ENCODE results near the gene BNC2.
A peak's percentile ranks its signal among the peaks of the same experiment; 100 is the strongest.

The BNC2 gene

DNA sequence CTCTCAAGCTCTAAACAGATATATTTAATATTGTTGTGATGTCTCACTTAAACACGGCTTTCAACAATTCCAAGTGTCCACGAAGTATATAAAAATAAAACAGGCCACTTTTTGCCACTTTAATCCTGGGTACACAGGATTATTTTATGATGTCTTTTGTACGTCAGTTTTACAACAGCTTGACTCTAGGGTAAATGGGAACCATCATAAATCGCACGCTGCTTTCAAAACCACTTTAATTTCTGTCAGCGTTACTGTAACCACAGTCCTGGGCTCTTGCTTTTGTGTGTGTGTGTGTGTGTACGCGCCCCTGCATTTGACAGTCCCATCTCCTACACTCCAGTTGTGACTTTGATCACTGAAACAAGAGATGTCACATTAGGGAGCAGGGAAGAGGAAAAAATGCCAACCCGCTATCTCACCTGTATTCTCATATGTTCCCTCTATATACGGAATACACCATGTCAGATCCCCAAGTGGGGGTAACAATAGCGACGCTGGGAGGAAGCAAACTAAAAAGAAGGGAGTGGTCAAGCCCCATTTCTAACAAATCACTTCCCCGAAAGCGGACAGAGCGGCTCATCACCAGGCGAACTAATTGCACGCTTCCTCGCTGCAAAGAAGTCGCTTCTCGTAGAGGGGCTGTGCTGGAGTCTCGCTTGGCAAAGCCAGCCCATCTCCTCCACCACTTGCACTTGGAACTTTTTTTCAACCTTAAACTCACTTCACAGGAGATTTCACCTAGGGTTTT is 1.2 kb downstream of the BNC2 start:
- H3K4me1 ChIP-seq (ENCODE audit: control insufficient read depth, insufficient read depth, low read length): peaks cover 59% of the 10 kb centered on the region
- peak overlapping the region; percentile 91 for H3K4me3 ChIP-seq (ENCODE audit: low read length)
- no peak for DNase-seq (ENCODE audit: low read depth)
- H3K9me3 ChIP-seq (ENCODE audit: control insufficient read depth, low read length): no peaks in the 10 kb centered on the region
- no peaks in the 10 kb centered on the region for H3K27me3 ChIP-seq (replicated peaks; ENCODE audit: control insufficient read depth, insufficient read depth, low read length)
- H3K36me3 ChIP-seq (ENCODE audit: control insufficient read depth, insufficient read depth, low read length, severe bottlenecking): no peaks in the 10 kb centered on the region
- peak overlapping the region; percentile 91 for H3K9ac ChIP-seq (ENCODE audit: low read length)

GRCh38 chr9:16868701-16869100 is 1.8 kb downstream of the BNC2 start:
- Histone ChIP-seq H3K36me3 (ENCODE audit: control insufficient read depth, insufficient read depth, low read length, severe bottlenecking) (no peaks in the 10 kb centered on the region), H3K4me3 (ENCODE audit: low read length) (peak overlapping the region; percentile 91), H3K4me1 (ENCODE audit: control insufficient read depth, insufficient read depth, low read length) (peaks cover 65% of the 10 kb centered on the region), H3K27me3 (replicated peaks; ENCODE audit: control insufficient read depth, insufficient read depth, low read length) (no peaks in the 10 kb centered on the region), H3K9me3 (ENCODE audit: control insufficient read depth, low read length) (no peaks in the 10 kb centered on the region), H3K9ac (ENCODE audit: low read length) (peak overlapping the region; percentile 91)
- DNase-seq (ENCODE audit: low read depth): peak; percentile 13

- Histone ChIP-seq H3K9ac (ENCODE audit: low read length) (peak overlapping the region; percentile 91), H3K27me3 (replicated peaks; ENCODE audit: control insufficient read depth, insufficient read depth, low read length) (no peaks in the 10 kb centered on the region), H3K36me3 (ENCODE audit: control insufficient read depth, insufficient read depth, low read length, severe bottlenecking) (no peaks in the 10 kb centered on the region), H3K4me3 (ENCODE audit: low read length) (peak overlapping the region; percentile 91), H3K9me3 (ENCODE audit: control insufficient read depth, low read length) (no peaks in the 10 kb centered on the region), H3K4me1 (ENCODE audit: control insufficient read depth, insufficient read depth, low read length) (peaks cover 65% of the 10 kb centered on the region)
- peak; percentile 74 for DNase-seq (ENCODE audit: low read depth)
Observed at GRCh38 chr9:16867576-16868311, 2.7 kb downstream of the BNC2 start.

DNA sequence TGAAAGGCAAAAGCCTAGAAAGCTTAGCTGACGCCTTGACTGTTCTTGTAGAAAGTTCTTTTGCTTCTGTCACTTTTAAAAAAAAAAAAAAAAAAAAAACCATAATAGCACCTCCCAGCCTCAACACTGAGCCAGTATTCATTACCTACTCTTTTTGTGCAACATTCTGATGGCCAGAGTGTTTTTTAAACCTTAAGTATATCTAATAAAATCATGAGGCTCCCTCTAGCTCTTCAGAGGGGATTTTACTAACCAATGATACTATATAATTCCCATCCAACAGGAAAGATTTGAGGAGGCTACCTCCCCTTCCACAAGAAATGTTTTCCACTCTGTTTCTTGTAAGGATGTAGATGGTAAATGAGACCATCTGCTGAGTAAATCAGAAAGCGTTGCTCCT is 3.9 kb downstream of the BNC2 start:
- peak; percentile 38 for DNase-seq (ENCODE audit: low read depth)
- peak overlapping the region; percentile 23 for H3K4me3 ChIP-seq (ENCODE audit: low read length)
- H3K4me1 ChIP-seq (ENCODE audit: control insufficient read depth, insufficient read depth, low read length): peaks cover 58% of the 10 kb centered on the region
- H3K27me3 ChIP-seq (replicated peaks; ENCODE audit: control insufficient read depth, insufficient read depth, low read length): no peaks in the 10 kb centered on the region
- H3K36me3 ChIP-seq (ENCODE audit: control insufficient read depth, insufficient read depth, low read length, severe bottlenecking): no peaks in the 10 kb centered on the region
- H3K9ac ChIP-seq (ENCODE audit: low read length): peak overlapping the region; percentile 77
- no peaks in the 10 kb centered on the region for H3K9me3 ChIP-seq (ENCODE audit: control insufficient read depth, low read length)

DNA sequence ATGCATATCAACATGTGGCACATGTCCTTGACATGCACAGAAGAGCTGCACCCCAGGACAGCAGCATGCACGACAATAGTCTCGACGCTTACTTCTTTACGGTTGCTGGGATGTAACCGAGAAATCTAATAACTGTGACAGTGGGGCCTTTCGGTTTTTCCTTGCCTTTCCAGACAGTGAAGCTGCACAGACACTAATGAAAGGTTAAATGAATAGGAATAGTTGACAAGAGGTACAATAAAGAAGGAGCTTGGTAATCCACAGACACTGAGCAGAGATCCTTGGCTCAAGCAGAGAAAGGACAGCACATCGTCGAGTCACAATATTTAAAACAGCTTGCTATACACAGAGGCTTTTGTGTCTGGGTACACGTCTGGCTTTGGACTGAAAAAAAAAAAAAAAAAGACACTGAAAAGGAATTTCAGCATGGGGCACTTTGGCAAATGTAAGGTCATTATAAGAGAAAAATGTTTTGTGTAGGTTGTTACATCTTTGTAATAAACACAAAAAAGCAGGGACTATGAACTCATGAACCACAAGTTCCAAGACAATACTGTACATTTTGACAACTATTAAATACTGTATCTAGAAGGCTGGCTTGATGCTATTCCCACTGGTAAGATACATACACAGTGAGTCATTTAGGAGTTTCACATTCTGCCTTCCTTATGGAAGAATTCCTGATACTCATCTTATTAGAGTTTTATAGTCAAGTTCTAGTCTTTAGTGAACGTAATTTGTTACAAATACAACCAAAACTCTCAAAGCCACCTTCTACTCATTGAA is 5.6 kb downstream of the BNC2 start:
- peak overlapping the region; percentile 54 for H3K4me3 ChIP-seq (ENCODE audit: low read length)

GRCh38 chr9:16848179-16848578 is 22.3 kb downstream of the BNC2 start:
- Histone ChIP-seq H3K4me3 (ENCODE audit: low read length) (no peak overlapping the region), H3K27me3 (replicated peaks; ENCODE audit: control insufficient read depth, insufficient read depth, low read length) (no peaks in the 10 kb centered on the region), H3K9ac (ENCODE audit: low read length) (no peak overlapping the region), H3K4me1 (ENCODE audit: control insufficient read depth, insufficient read depth, low read length) (no peaks in the 10 kb centered on the region), H3K36me3 (ENCODE audit: control insufficient read depth, insufficient read depth, low read length, severe bottlenecking) (no peaks in the 10 kb centered on the region), H3K9me3 (ENCODE audit: control insufficient read depth, low read length) (no peaks in the 10 kb centered on the region)
- no peak for DNase-seq (ENCODE audit: low read depth)

More for the DNA sequence above, 5.6 kb downstream of the BNC2 start:
- Histone ChIP-seq H3K4me1 (ENCODE audit: control insufficient read depth, insufficient read depth, low read length) (peaks cover 58% of the 10 kb centered on the region), H3K27me3 (replicated peaks; ENCODE audit: control insufficient read depth, insufficient read depth, low read length) (no peaks in the 10 kb centered on the region), H3K9ac (ENCODE audit: low read length) (peak overlapping the region; percentile 32), H3K9me3 (ENCODE audit: control insufficient read depth, low read length) (no peaks in the 10 kb centered on the region), H3K36me3 (ENCODE audit: control insufficient read depth, insufficient read depth, low read length, severe bottlenecking) (no peaks in the 10 kb centered on the region)
- peak; percentile 57 for DNase-seq (ENCODE audit: low read depth)

- H3K36me3 ChIP-seq (ENCODE audit: control insufficient read depth, insufficient read depth, low read length, severe bottlenecking): no peaks in the 10 kb centered on the region
- H3K27me3 ChIP-seq (replicated peaks; ENCODE audit: control insufficient read depth, insufficient read depth, low read length): no peaks in the 10 kb centered on the region
- no peak overlapping the region for H3K9ac ChIP-seq (ENCODE audit: low read length)
- no peaks in the 10 kb centered on the region for H3K4me1 ChIP-seq (ENCODE audit: control insufficient read depth, insufficient read depth, low read length)
- H3K4me3 ChIP-seq (ENCODE audit: low read length): no peak overlapping the region
- no peak for DNase-seq (ENCODE audit: low read depth)
- no peaks in the 10 kb centered on the region for H3K9me3 ChIP-seq (ENCODE audit: control insufficient read depth, low read length)
Observed at GRCh38 chr9:16846986-16847385, 23.5 kb downstream of the BNC2 start.

DNA sequence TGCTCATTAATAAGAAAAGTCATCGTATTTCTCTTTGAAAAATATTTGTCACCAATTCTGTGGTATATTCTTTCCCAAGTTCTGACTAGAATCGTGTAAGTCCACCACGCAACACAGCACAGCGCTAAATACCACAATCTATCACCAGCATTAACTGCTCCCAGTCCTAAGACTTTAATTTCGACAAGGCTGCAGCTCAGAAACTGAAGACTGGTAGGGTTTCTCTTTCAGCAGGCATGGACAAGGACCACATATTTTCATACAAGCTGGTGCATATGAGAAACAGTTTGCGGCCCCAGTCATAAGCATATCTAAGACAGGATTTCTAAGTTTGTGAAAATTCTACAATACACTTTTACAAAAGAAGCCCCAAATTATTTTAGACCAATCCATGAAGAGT is 24.1 kb downstream of the BNC2 start:
- Histone ChIP-seq H3K27me3 (replicated peaks; ENCODE audit: control insufficient read depth, insufficient read depth, low read length) (no peaks in the 10 kb centered on the region), H3K9ac (ENCODE audit: low read length) (no peak overlapping the region), H3K36me3 (ENCODE audit: control insufficient read depth, insufficient read depth, low read length, severe bottlenecking) (no peaks in the 10 kb centered on the region), H3K4me1 (ENCODE audit: control insufficient read depth, insufficient read depth, low read length) (peaks cover 1% of the 10 kb centered on the region), H3K4me3 (ENCODE audit: low read length) (no peak overlapping the region), H3K9me3 (ENCODE audit: control insufficient read depth, low read length) (no peaks in the 10 kb centered on the region)
- DNase-seq (ENCODE audit: low read depth): no peak

- Histone ChIP-seq H3K27me3 (replicated peaks; ENCODE audit: control insufficient read depth, insufficient read depth, low read length) (no peaks in the 10 kb centered on the region), H3K4me1 (ENCODE audit: control insufficient read depth, insufficient read depth, low read length) (peaks cover 18% of the 10 kb centered on the region), H3K9me3 (ENCODE audit: control insufficient read depth, low read length) (no peaks in the 10 kb centered on the region), H3K9ac (ENCODE audit: low read length) (no peak overlapping the region), H3K36me3 (ENCODE audit: control insufficient read depth, insufficient read depth, low read length, severe bottlenecking) (no peaks in the 10 kb centered on the region), H3K4me3 (ENCODE audit: low read length) (no peak overlapping the region)
- no peak for DNase-seq (ENCODE audit: low read depth)
Observed at GRCh38 chr9:16834817-16835216, 35.7 kb downstream of the BNC2 start.

- no peak overlapping the region for H3K4me3 ChIP-seq (ENCODE audit: low read length)
- no peaks in the 10 kb centered on the region for H3K36me3 ChIP-seq (ENCODE audit: control insufficient read depth, insufficient read depth, low read length, severe bottlenecking)
- no peak overlapping the region for H3K9ac ChIP-seq (ENCODE audit: low read length)
- DNase-seq (ENCODE audit: low read depth): no peak
- H3K4me1 ChIP-seq (ENCODE audit: control insufficient read depth, insufficient read depth, low read length): peaks cover 28% of the 10 kb centered on the region
- H3K27me3 ChIP-seq (replicated peaks; ENCODE audit: control insufficient read depth, insufficient read depth, low read length): no peaks in the 10 kb centered on the region
- H3K9me3 ChIP-seq (ENCODE audit: control insufficient read depth, low read length): no peaks in the 10 kb centered on the region
Observed at GRCh38 chr9:16833296-16833835, 37.1 kb downstream of the BNC2 start.

- H3K4me3 ChIP-seq (ENCODE audit: low read length): no peak overlapping the region
- no peak overlapping the region for H3K9ac ChIP-seq (ENCODE audit: low read length)
- peaks cover 36% of the 10 kb centered on the region for H3K4me1 ChIP-seq (ENCODE audit: control insufficient read depth, insufficient read depth, low read length)
Observed at GRCh38 chr9:16832101-16832500, 38.4 kb downstream of the BNC2 start.

More at GRCh38 chr9:16832101-16832500, 38.4 kb downstream of the BNC2 start:
- H3K36me3 ChIP-seq (ENCODE audit: control insufficient read depth, insufficient read depth, low read length, severe bottlenecking): no peaks in the 10 kb centered on the region
- H3K27me3 ChIP-seq (replicated peaks; ENCODE audit: control insufficient read depth, insufficient read depth, low read length): no peaks in the 10 kb centered on the region
- H3K9me3 ChIP-seq (ENCODE audit: control insufficient read depth, low read length): no peaks in the 10 kb centered on the region
- DNase-seq (ENCODE audit: low read depth): no peak

All from adipocyte (in vitro differentiated cells).